ENCODE measurements around the gene CFAP53. TPM values are rescaled to one million over a fixed set of nuclear protein-coding genes. Genes with fewer than 3 reads are reported as not detected.

Gene CFAP53
- polyA plus RNA-seq, 2 donors: 0.13 to 0.33 TPM

DNA sequence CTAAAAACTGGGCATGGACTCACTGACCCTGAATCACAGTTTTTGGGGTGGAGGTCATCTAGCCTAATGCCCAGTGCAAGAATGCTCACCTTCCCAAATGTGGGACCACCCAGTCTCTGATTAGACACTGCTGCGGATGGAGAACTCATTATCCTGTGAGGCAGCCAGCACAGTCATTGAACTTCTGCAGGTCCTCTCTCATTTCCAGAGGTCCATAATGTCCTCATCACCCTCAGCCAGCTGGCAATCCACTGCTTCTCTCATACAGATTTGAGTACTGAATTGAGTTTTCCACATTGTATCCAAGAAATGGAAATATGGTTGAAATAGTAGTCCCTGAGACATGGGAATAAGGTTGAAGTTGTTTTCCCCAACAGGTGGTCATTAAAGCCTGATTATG, 66.4 kb downstream of the CFAP53 start:
- peaks cover 0 to 7% of the 10 kb centered on the region in 2 donors for H3K27me3 ChIP-seq (ENCODE audit: control insufficient read depth in 1 of 2, insufficient read depth in 2 of 2, low read length in 2 of 2)
- WGBS, 2 donors: 68 to 84% methylated on average over 1 of the region's 1 CpG

GRCh38 chr18:50199346-50199855, 66.9 kb downstream of the CFAP53 start:
- Histone ChIP-seq H3K4me1 (ENCODE audit: control insufficient read depth in 2 of 2, insufficient read depth in 2 of 2, low read length in 1 of 2) (peaks cover 0 to 3% of the 10 kb centered on the region in 2 donors), H3K27ac (ENCODE audit: low read depth in 2 of 2, low read length in 1 of 2) (no peak overlapping the region), H3K27me3 (ENCODE audit: control insufficient read depth in 1 of 2, insufficient read depth in 2 of 2, low read length in 2 of 2) (peaks cover 0 to 8% of the 10 kb centered on the region in 2 donors), H3K9me3 (ENCODE audit: control insufficient read depth in 2 of 2, insufficient read depth in 1 of 2, low read depth in 1 of 2, low read length in 1 of 2) (no peaks in the 10 kb centered on the region), H3K36me3 (ENCODE audit: control insufficient read depth in 2 of 2, insufficient read depth in 2 of 2, low read length in 1 of 2) (no peaks in the 10 kb centered on the region), H3K4me3 (ENCODE audit: low read depth in 1 of 2, low read length in 2 of 2) (no peak overlapping the region)
- 75 to 76% methylated on average over 5 of the region's 5 CpGs for WGBS, 2 donors

More for the DNA sequence above, 66.4 kb downstream of the CFAP53 start:
- H3K27ac ChIP-seq (ENCODE audit: low read depth in 2 of 2, low read length in 1 of 2): no peak overlapping the region
- no peak overlapping the region for H3K4me3 ChIP-seq (ENCODE audit: low read depth in 1 of 2, low read length in 2 of 2)
- no peaks in the 10 kb centered on the region for H3K9me3 ChIP-seq (ENCODE audit: control insufficient read depth in 2 of 2, insufficient read depth in 1 of 2, low read depth in 1 of 2, low read length in 1 of 2)
- peaks cover 0 to 3% of the 10 kb centered on the region in 2 donors for H3K4me1 ChIP-seq (ENCODE audit: control insufficient read depth in 2 of 2, insufficient read depth in 2 of 2, low read length in 1 of 2)
- no peaks in the 10 kb centered on the region for H3K36me3 ChIP-seq (ENCODE audit: control insufficient read depth in 2 of 2, insufficient read depth in 2 of 2, low read length in 1 of 2)

DNA sequence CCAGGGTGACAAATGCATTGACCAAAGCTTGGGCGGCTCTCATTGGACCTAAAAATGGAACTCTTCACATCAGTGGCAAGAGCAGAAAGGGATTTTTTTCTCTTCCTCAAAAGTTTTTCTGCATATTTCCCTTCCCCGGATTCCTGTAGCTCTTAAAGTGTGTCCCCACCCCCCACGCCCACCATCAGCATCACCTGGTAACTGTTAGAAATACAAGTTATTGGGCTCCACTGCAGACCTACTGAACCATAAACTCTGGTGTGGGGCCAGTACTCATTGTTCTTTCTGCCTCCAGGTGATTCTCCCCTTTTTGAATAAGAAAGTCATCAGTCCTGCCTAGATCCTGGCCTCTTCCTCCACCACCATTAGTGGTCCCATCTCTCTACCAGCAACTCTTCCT, 70.0 kb downstream of the CFAP53 start:
- WGBS, 2 donors: 90 to 94% methylated on average over 3 of the region's 3 CpGs
- peaks cover 3 to 7% of the 10 kb centered on the region in 2 donors for H3K4me1 ChIP-seq (ENCODE audit: control insufficient read depth in 2 of 2, insufficient read depth in 2 of 2, low read length in 1 of 2)

DNA sequence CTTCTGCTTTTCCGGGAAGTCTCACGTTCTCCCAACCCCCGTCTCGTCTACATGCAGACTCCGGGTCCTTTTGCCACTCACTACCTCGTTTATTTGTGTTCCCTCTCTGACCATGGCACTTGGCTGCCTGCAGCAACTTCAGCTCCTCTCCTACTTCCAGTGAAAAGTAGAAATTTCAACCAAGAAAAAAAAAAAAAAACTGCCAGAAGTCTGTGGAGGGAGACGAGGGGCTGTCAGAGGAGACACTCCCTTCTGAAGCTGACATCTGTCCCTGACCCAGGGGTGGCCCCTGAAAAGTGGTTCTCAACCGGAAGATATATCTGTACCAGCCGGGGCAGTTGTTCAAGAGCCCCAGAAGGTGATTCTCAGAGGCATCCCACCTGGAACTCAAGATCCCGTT, 70.6 kb downstream of the CFAP53 start:
- 35 to 36% methylated on average over 10 of the region's 10 CpGs for WGBS, 2 donors
- Histone ChIP-seq H3K9me3 (ENCODE audit: control insufficient read depth in 2 of 2, insufficient read depth in 1 of 2, low read depth in 1 of 2, low read length in 1 of 2) (no peaks in the 10 kb centered on the region), H3K27ac (ENCODE audit: low read depth in 2 of 2, low read length in 1 of 2) (no peak overlapping the region), H3K4me3 (ENCODE audit: low read depth in 1 of 2, low read length in 2 of 2) (peak overlapping the region in 1 of 2 donors; percentile 75), H3K4me1 (ENCODE audit: control insufficient read depth in 2 of 2, insufficient read depth in 2 of 2, low read length in 1 of 2) (peaks cover 3 to 7% of the 10 kb centered on the region in 2 donors), H3K36me3 (ENCODE audit: control insufficient read depth in 2 of 2, insufficient read depth in 2 of 2, low read length in 1 of 2) (no peaks in the 10 kb centered on the region), H3K27me3 (ENCODE audit: control insufficient read depth in 1 of 2, insufficient read depth in 2 of 2, low read length in 2 of 2) (peaks cover 0 to 11% of the 10 kb centered on the region in 2 donors)

More for the DNA sequence above, 70.0 kb downstream of the CFAP53 start:
- Histone ChIP-seq H3K36me3 (ENCODE audit: control insufficient read depth in 2 of 2, insufficient read depth in 2 of 2, low read length in 1 of 2) (no peaks in the 10 kb centered on the region), H3K9me3 (ENCODE audit: control insufficient read depth in 2 of 2, insufficient read depth in 1 of 2, low read depth in 1 of 2, low read length in 1 of 2) (no peaks in the 10 kb centered on the region), H3K27me3 (ENCODE audit: control insufficient read depth in 1 of 2, insufficient read depth in 2 of 2, low read length in 2 of 2) (peaks cover 0 to 11% of the 10 kb centered on the region in 2 donors), H3K27ac (ENCODE audit: low read depth in 2 of 2, low read length in 1 of 2) (no peak overlapping the region), H3K4me3 (ENCODE audit: low read depth in 1 of 2, low read length in 2 of 2) (no peak overlapping the region)

GRCh38 chr18:50194631-50195532, 71.4 kb downstream of the CFAP53 start, which contains the start of gene MYO5B:
TSS of gene MYO5B (minus strand) at chr18:50195147. CDS start at chr18:50194793, 354 bp downstream.
- H3K27me3 ChIP-seq (ENCODE audit: control insufficient read depth in 1 of 2, insufficient read depth in 2 of 2, low read length in 2 of 2): peaks cover 0 to 11% of the 10 kb centered on the region in 2 donors
- WGBS, 2 donors: 1 to 2% methylated on average over 71 to 115 of the region's 115 CpGs
- H3K36me3 ChIP-seq (ENCODE audit: control insufficient read depth in 2 of 2, insufficient read depth in 2 of 2, low read length in 1 of 2): no peaks in the 10 kb centered on the region

DNA sequence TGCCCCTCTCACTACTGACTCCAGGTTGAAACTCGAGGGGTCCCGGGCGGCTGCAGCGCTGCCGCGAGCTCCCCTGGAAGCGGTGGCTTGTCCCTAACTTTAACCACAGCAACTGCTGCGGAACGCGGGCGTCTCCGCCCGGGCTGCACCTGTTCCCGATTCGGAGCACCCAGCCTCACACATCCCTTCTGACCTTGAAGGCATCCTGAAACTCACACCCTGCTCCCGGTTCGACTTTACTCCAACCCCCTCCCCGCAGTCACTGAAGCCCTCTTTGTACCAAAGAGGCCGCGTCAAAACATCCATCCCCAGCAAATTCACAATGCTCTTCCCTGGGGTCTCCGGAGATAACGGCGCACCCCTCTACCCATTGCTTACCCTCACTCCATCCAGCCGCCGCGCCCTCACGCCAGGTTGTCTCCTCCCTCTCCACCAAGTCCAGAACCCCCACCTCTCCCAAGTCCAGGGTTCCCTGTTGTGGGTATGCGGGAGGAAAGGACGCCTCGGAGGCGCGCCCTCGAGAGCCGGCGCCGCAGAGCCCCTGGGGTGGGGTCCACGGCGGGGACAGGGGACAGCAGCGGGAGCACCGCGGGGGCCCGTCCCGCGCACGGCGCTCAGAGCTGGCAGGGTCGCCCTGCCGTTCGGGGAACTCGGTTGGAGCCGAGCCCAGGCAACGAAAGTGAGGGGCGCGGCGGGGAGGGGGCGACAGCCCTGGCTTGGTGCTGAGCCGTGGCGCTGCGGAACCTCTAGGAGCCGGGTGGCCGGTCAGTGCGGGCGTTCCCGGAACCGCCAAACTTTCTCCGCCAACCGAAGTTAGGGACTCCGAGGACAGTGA, 72.3 kb downstream of the CFAP53 start:
- Histone ChIP-seq H3K27me3 (ENCODE audit: control insufficient read depth in 1 of 2, insufficient read depth in 2 of 2, low read length in 2 of 2) (peaks cover 0 to 11% of the 10 kb centered on the region in 2 donors), H3K36me3 (ENCODE audit: control insufficient read depth in 2 of 2, insufficient read depth in 2 of 2, low read length in 1 of 2) (no peaks in the 10 kb centered on the region), H3K4me3 (ENCODE audit: low read depth in 1 of 2, low read length in 2 of 2) (peak overlapping the region; percentile 67 to 75), H3K4me1 (ENCODE audit: control insufficient read depth in 2 of 2, insufficient read depth in 2 of 2, low read length in 1 of 2) (peaks cover 3 to 7% of the 10 kb centered on the region in 2 donors), H3K27ac (ENCODE audit: low read depth in 2 of 2, low read length in 1 of 2) (peak overlapping the region; percentile 53 to 83), H3K9me3 (ENCODE audit: control insufficient read depth in 2 of 2, insufficient read depth in 1 of 2, low read depth in 1 of 2, low read length in 1 of 2) (no peaks in the 10 kb centered on the region)
- WGBS, 2 donors: 1 to 2% methylated on average over 68 of the region's 68 CpGs

More at GRCh38 chr18:50194631-50195532, 71.4 kb downstream of the CFAP53 start, which contains the start of gene MYO5B:
- H3K4me3 ChIP-seq (ENCODE audit: low read depth in 1 of 2, low read length in 2 of 2): peak within 1 kb of the TSS; percentile 67 to 75
- H3K9me3 ChIP-seq (ENCODE audit: control insufficient read depth in 2 of 2, insufficient read depth in 1 of 2, low read depth in 1 of 2, low read length in 1 of 2): no peaks in the 10 kb centered on the region
- H3K4me1 ChIP-seq (ENCODE audit: control insufficient read depth in 2 of 2, insufficient read depth in 2 of 2, low read length in 1 of 2): peaks cover 3 to 7% of the 10 kb centered on the region in 2 donors
- peak within 1 kb of the TSS; percentile 53 to 83 for H3K27ac ChIP-seq (ENCODE audit: low read depth in 2 of 2, low read length in 1 of 2)

DNA sequence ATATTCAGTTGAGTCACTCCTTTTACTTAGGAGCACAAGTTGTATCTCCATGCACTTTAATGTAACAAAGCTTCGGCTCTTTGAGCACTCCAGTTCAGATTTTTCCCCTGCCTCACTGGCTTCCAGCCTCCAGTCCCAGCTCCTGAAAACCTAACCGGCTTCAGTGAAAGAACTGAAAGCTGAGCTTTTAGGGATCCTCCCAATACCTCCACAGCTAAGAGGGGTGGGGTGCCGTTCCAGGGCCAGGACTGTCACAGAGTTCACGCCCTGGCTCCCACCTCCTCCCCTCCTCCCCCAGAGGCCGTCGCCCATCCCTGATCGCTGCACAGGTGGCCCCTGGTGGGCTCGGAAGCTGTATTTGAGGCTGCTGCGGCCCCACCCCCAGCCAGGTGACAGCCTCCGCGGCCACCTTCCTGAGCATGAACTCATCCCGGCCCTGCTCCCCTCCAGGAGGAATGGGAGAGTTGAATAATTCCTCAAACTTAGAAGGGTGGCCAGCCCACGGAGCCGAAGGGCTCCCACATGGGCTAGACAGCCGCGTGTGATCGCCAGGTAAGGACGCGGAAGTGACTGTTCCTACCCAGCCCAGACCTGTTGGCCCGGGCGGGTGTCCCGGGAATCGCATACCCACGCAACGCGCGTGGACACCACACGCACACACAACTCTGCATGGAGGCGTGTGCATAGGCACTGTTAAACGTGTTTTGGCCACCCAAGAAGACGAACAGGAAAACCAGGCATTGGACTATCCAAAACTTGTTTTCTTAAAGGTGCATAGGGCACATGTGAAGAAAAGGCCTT, 73.1 kb downstream of the CFAP53 start:
- peaks cover 0 to 11% of the 10 kb centered on the region in 2 donors for H3K27me3 ChIP-seq (ENCODE audit: control insufficient read depth in 1 of 2, insufficient read depth in 2 of 2, low read length in 2 of 2)
- WGBS, 2 donors: 5 to 7% methylated on average over 30 to 31 of the region's 31 CpGs

GRCh38 chr18:50190926-50191325, 75.4 kb downstream of the CFAP53 start:
- H3K36me3 ChIP-seq (ENCODE audit: control insufficient read depth in 2 of 2, insufficient read depth in 2 of 2, low read length in 1 of 2): no peaks in the 10 kb centered on the region
- H3K4me3 ChIP-seq (ENCODE audit: low read depth in 1 of 2, low read length in 2 of 2): no peak overlapping the region
- peaks cover 0 to 6% of the 10 kb centered on the region in 2 donors for H3K27me3 ChIP-seq (ENCODE audit: control insufficient read depth in 1 of 2, insufficient read depth in 2 of 2, low read length in 2 of 2)
- peaks cover 3 to 7% of the 10 kb centered on the region in 2 donors for H3K4me1 ChIP-seq (ENCODE audit: control insufficient read depth in 2 of 2, insufficient read depth in 2 of 2, low read length in 1 of 2)
- H3K27ac ChIP-seq (ENCODE audit: low read depth in 2 of 2, low read length in 1 of 2): no peak overlapping the region
- 30 to 41% methylated on average over 1 of the region's 1 CpG for WGBS, 2 donors
- H3K9me3 ChIP-seq (ENCODE audit: control insufficient read depth in 2 of 2, insufficient read depth in 1 of 2, low read depth in 1 of 2, low read length in 1 of 2): no peaks in the 10 kb centered on the region

More for the DNA sequence above, 73.1 kb downstream of the CFAP53 start:
- Histone ChIP-seq H3K36me3 (ENCODE audit: control insufficient read depth in 2 of 2, insufficient read depth in 2 of 2, low read length in 1 of 2) (no peaks in the 10 kb centered on the region), H3K27ac (ENCODE audit: low read depth in 2 of 2, low read length in 1 of 2) (peak overlapping the region; percentile 53 to 83), H3K9me3 (ENCODE audit: control insufficient read depth in 2 of 2, insufficient read depth in 1 of 2, low read depth in 1 of 2, low read length in 1 of 2) (no peaks in the 10 kb centered on the region), H3K4me3 (ENCODE audit: low read depth in 1 of 2, low read length in 2 of 2) (peak overlapping the region; percentile 67 to 75), H3K4me1 (ENCODE audit: control insufficient read depth in 2 of 2, insufficient read depth in 2 of 2, low read length in 1 of 2) (peaks cover 3 to 7% of the 10 kb centered on the region in 2 donors)
